ENCODE data around the gene MRPL46.

- TF ChIP-seq, protein P1, sequence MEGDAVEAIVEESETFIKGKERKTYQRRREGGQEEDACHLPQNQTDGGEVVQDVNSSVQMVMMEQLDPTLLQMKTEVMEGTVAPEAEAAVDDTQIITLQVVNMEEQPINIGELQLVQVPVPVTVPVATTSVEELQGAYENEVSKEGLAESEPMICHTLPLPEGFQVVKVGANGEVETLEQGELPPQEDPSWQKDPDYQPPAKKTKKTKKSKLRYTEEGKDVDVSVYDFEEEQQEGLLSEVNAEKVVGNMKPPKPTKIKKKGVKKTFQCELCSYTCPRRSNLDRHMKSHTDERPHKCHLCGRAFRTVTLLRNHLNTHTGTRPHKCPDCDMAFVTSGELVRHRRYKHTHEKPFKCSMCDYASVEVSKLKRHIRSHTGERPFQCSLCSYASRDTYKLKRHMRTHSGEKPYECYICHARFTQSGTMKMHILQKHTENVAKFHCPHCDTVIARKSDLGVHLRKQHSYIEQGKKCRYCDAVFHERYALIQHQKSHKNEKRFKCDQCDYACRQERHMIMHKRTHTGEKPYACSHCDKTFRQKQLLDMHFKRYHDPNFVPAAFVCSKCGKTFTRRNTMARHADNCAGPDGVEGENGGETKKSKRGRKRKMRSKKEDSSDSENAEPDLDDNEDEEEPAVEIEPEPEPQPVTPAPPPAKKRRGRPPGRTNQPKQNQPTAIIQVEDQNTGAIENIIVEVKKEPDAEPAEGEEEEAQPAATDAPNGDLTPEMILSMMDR (IDR thresholded peaks at IDR 0.05; ENCODE audit: insufficient read depth, low read length, poor library complexity, severe bottlenecking): no peak
- TF ChIP-seq EZH2phosphoT487 (conservative IDR thresholded peaks at IDR 0.05; ENCODE audit: low read length): no peak
Measured at GRCh38 chr15:88430051-88430450, 37.1 kb downstream of the MRPL46 start.
